ENCODE measurements around the gene SLITRK6.

The SLITRK6 gene

GRCh38 chr13:85799097-85799582 lies at the start of gene SLITRK6:
Gene SLITRK6, minus strand, starts transcription at chr13:85799419. Its CDS starts 2,911 bp downstream, at chr13:85796508.
- peak; percentile 7 for DNase-seq (ENCODE audit: low read depth)
- TF ChIP-seq CTCF (IDR thresholded peaks at IDR 0.05; ENCODE audit: control insufficient read depth, insufficient read depth, low read depth, low read length, missing control alignments): peak; percentile 1
- no peak within 1 kb of the TSS for H3K4me3 ChIP-seq (ENCODE audit: control insufficient read depth, low read depth, low read length)

- DNase-seq (ENCODE audit: low read depth): no peak
- no peak for TF ChIP-seq CTCF (IDR thresholded peaks at IDR 0.05; ENCODE audit: control insufficient read depth, insufficient read depth, low read depth, low read length, missing control alignments)
- no peak overlapping the region for H3K4me3 ChIP-seq (ENCODE audit: control insufficient read depth, low read depth, low read length)
These were observed 47.8 kb upstream of the SLITRK6 start for GRCh38 chr13:85847012-85847411.

GRCh38 chr13:85841427-85841826 lies 42.2 kb upstream of the SLITRK6 start:
- DNase-seq (ENCODE audit: low read depth): no peak
- no peak for TF ChIP-seq CTCF (IDR thresholded peaks at IDR 0.05; ENCODE audit: control insufficient read depth, insufficient read depth, low read depth, low read length, missing control alignments)
- H3K4me3 ChIP-seq (ENCODE audit: control insufficient read depth, low read depth, low read length): no peak overlapping the region

- H3K4me3 ChIP-seq (ENCODE audit: control insufficient read depth, low read depth, low read length): no peak overlapping the region
- no peak for TF ChIP-seq CTCF (IDR thresholded peaks at IDR 0.05; ENCODE audit: control insufficient read depth, insufficient read depth, low read depth, low read length, missing control alignments)
- DNase-seq (ENCODE audit: low read depth): no peak
These were observed 34.7 kb upstream of the SLITRK6 start for GRCh38 chr13:85833921-85834320.

GRCh38 chr13:85828094-85828684 lies 29.0 kb upstream of the SLITRK6 start:
- TF ChIP-seq CTCF (IDR thresholded peaks at IDR 0.05; ENCODE audit: control insufficient read depth, insufficient read depth, low read depth, low read length, missing control alignments): peak; percentile 54
- DNase-seq (ENCODE audit: low read depth): no peak
- no peak overlapping the region for H3K4me3 ChIP-seq (ENCODE audit: control insufficient read depth, low read depth, low read length)

- DNase-seq (ENCODE audit: low read depth): no peak
- no peak for TF ChIP-seq CTCF (IDR thresholded peaks at IDR 0.05; ENCODE audit: control insufficient read depth, insufficient read depth, low read depth, low read length, missing control alignments)
- H3K4me3 ChIP-seq (ENCODE audit: control insufficient read depth, low read depth, low read length): no peak overlapping the region
These were observed 26.2 kb upstream of the SLITRK6 start for GRCh38 chr13:85825454-85825853.
